HG03571 (cell line): ENCODE measurements around the gene SCNN1A.

Source experiments
- ATAC-seq: cut with Tn5 transposase; IDR thresholded peaks from one replicate; pipeline ENCODE4 v1.9.1; 2021; ENCODE audit not compliant: unreplicated experiment

The SCNN1A gene

DNA sequence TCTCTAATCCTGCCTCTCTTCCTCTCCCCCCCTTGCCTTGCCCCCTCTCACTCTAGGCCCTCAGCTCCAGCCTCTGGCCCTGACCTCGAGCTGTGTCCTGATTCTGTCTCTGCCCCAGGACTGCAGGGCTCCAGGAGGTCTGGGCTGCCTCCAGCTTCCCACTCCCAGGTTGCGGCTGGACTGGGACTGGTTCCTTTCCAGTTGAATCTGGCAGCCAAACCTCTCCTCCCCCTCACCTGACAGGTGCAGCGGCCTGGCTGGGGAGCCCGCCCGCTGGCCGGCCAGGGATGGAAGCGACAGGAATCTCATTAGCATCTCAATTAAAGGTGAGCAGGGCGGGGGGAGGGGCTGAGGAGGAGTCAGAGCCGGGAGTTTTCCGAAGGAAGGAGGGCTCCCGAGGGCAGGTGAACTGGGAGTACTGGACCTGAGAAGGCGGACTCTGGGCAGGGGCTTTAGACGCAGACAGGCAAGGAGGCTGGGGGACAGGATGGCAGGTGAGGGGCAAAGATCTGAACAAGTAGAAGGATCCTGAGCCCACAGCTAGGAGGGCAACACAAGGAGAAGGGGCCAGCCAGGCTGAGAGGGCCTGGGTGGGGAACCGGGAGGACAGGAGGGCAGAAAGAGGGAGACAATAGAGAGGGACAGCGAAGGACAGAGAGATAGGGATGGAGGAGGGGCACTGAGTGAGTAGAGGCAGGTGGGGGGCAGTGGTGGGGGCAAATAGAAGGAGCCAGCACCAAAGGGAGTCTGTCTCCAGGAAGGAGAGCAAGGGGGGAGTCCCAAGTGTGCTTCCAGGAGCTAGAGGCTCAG lies at the start of gene SCNN1A:
Gene SCNN1A (minus strand): TSS at position 295 of the 810 bp plus-strand sequence. CDS start 780 bp downstream, outside the sequence.
- ATAC-seq, result no peak

- ATAC-seq, result no peak
These were observed 49.5 kb upstream of the SCNN1A start for GRCh38 chr12:6424866-6425265.

- no peak for ATAC-seq
These were observed 48.6 kb upstream of the SCNN1A start for GRCh38 chr12:6424008-6424347.

- peak; percentile 56 for ATAC-seq
These were observed 48.1 kb upstream of the SCNN1A start for GRCh38 chr12:6423267-6424007.

DNA sequence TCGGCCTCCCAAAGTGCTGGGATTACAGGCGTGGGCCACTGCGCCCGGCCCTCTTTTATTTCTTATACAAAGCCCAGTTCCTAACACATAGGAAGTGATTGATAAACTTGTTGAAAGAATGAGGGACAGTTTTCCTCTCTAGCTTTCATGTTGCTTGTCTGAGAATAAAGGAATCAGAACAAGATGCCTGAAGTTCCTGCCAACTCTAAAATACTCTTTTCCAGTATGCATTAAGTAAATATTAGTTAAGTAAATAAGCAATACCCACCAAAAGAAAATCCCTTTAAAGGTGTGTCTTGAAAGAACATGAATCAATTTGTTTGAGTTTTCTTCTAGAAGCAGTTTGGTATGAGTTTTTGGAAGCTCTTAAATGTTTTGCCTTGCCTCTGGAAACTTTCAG lies 45.0 kb upstream of the SCNN1A start:
- no peak for ATAC-seq

DNA sequence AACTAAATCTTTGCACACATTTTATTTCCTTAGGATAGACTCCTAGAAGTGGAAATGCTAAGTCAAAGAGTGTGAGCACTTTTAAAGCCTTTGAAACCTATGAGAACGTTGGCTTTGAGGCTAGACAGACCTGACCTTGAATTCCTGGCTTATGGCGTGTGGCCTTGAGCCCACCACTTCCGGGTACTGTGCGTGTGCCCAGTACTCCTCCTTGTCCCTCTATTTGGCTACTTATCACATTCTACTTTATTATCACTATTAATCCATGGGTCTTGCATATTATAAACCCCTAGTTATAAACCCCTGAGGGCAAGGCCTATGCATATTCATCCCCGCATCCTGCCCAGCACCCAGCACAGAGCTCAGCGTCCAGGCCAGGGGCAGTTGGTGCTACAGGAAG lies 43.4 kb upstream of the SCNN1A start:
- no peak for ATAC-seq

DNA sequence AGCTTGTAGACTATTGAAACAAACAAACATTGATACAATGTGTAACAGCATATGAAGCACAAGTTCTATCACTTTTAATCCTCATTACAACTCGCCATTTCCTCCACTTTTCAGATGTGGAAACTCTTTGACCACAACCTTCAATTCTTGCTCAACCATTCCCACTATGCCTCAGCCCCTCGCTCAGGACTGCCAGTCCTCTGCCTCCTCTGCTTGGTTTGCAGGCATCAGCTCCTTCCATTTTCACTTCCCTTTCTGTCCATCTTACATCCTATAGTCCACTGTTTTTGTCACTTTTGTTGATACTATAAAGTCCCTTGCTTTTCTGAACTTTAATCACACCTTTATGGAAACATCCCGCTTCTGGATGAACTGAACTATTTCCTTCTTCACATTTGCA lies 41.2 kb upstream of the SCNN1A start:
- ATAC-seq, result no peak

- no peak for ATAC-seq
These were observed 32.0 kb upstream of the SCNN1A start for GRCh38 chr12:6407236-6407954.

DNA sequence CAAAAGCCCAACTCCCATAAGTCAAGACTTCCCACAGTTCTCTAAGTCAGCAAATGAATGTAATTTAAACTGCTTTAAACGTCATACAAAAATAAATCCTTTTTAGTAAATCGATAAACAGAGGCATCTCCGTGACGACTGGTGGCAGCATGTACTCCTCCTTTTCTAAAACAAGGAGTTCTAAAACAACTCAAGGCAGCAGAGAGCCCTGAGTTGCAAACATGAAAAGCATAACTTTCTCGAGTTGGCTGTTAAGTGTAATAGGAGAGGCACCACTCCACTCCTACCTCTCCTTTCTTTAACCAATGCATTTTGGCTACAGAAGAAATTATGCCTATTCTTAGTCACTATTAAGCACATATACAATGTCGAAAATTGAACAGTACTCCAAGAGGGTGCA lies 30.6 kb upstream of the SCNN1A start:
- no peak for ATAC-seq

DNA sequence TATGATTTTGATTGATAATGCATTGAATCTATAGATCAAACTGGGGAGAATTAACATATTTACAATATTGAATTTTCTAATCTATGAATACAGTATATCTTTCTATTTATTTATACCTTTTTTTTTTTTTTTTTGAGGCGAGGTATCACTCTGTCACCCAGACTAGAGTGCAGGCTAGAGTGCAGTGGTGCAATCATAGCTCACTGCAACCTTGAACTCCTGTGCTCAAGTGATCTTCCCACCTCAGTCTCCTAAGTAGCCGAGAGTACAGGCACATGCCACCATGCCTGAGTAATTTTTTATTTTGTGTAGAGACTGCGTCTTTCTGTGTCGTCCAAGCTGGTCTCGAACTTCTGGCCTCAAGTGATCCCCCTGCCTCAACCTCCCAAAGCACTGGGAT lies 29.0 kb upstream of the SCNN1A start:
- no peak for ATAC-seq

- no peak for ATAC-seq
These were observed 24.7 kb upstream of the SCNN1A start for GRCh38 chr12:6399884-6400644.

- ATAC-seq, result no peak
These were observed 20.7 kb upstream of the SCNN1A start for GRCh38 chr12:6396031-6396430.

DNA sequence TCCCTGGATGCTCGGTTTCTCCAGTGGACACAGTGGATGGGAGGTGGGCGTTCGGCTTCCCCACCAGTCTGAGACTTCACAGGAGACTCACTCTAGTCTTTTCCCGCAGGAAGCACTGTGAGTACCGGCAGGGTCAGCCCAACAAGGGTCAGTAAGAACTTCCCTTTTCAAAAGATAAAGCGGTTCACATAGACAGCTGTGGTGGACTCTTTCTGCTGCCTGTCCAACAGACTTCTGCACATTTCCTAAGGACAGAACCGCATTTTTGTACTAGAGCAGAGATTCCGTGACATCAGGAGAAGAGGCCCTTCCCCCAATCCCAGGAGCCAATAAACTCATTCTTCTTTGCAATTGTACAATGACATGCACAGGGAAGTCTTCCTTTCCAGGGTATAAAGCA lies 19.0 kb upstream of the SCNN1A start:
- ATAC-seq, result no peak

DNA sequence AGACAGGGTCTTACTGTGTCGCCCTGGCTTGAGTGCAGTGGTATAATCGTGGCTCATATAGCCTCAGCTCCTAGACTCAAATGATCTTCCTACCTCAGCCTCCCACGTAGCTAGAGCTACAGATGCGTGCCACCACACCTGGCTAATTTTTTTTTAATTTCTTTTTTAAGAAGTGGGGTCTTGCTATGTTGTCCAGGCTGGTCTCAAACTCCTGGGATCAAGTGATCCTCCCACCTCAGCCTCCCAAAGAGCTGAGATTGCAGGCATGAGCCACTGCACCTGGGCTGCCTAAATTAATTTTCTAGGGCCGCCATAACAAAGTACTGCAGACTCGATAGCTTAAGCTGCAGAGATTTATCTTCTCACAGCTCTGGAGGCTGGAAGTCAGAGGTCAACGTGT lies 17.7 kb upstream of the SCNN1A start:
- no peak for ATAC-seq

- no peak for ATAC-seq
These were observed 17.1 kb upstream of the SCNN1A start for GRCh38 chr12:6392504-6392903.

- ATAC-seq, result no peak
These were observed 15.7 kb upstream of the SCNN1A start for GRCh38 chr12:6391013-6391412.

DNA sequence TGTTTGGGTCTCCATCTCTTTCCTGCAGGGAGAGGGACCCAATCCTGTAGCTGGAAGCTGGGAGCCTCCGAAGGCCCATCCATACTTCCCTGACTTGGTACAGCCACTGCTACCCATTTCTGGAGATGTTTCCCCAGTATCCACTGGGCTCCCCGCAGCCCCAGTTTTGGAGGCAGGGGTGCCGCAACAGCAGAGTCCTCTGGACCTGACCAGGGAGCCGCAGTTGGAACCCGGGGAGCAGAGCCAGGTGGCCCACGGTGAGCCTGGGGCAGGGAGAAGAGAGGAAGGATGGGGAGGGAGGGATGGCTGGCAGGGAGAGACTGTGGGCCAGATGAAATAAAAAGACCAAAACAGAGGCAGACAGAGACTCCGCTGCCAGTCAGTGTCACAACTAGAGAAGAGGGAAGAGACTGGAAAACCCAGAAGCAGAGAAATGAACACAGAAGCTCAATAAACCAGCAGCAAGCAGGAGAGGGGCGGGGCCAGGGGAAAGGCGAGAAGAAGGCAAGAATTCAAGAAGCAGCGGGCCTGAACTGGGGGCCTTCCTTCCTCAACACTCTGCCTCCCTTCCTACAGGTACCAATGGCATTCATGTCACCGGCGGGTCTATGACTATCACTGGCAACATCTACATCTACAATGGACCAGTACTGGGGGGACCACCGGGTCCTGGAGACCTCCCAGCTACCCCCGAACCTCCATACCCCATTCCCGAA lies 14.9 kb upstream of the SCNN1A start:
- ATAC-seq, result no peak

GRCh38 chr12:6387541-6387940 lies 12.2 kb upstream of the SCNN1A start:
- no peak for ATAC-seq

DNA sequence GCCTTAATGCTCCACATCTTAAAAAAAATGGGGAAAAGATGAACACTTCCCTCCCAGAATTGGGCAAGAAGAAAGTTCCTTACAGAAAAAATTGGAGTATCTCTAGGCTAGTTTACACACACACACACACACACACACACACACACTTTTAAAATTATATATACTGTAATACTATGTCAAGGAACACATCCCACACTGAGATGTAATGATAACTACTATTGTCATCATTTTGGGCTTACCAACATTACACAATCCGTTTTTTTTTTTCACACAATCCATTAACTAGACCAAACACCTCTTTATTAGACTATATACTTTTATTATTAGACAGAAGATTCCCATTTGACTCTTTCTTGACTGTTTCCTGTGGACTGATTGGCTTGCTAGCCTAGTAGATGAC lies 11.1 kb upstream of the SCNN1A start:
- ATAC-seq, result no peak

- no peak for ATAC-seq
These were observed 10.7 kb upstream of the SCNN1A start for GRCh38 chr12:6386038-6386437.
